HepG2 (cell line): ENCODE data around the gene ANXA9. TPM values are rescaled to one million over a fixed set of nuclear protein-coding genes. Genes with fewer than 3 reads are reported as not detected.

Experiments
- AKNA ChIP-seq: sonication (generic); formaldehyde crosslinking; IDR thresholded peaks from 2 replicates; pipeline ENCODE4 v1.4.0; 2020; ENCODE audit warnings: missing genetic modification reagents, borderline replicate concordance
- ATAD3A ChIP-seq: sonication (generic); formaldehyde crosslinking; IDR thresholded peaks from 2 replicates; pipeline ENCODE4 v1.4.0; 2020; ENCODE audit warnings: missing genetic modification reagents
- ETV6 ChIP-seq: sonication (generic); formaldehyde crosslinking; conservative IDR thresholded peaks from 2 replicates; pipeline ENCODE4 v1.4.0; 2020; ENCODE audit warnings: missing genetic modification reagents
- FOSL2 ChIP-seq: sonication (generic); formaldehyde crosslinking; IDR thresholded peaks from 2 replicates; pipeline ENCODE4 v1.4.0; 2020; ENCODE audit warnings: missing genetic modification reagents
- FOXA1 ChIP-seq, 2 experiments: fragments of 450-650 bp in 1 of 2; sonication (generic) in 1 of 2; formaldehyde crosslinking in 1 of 2; IDR thresholded peaks; 2 replicates each; pipeline versions ENCODE4 v1.4.0 to v1.6.1; 2016 to 2020; ENCODE audit warnings: missing genetic modification reagents in 1 of 2
- POGZ ChIP-seq: sonication (generic); formaldehyde crosslinking; IDR thresholded peaks from 2 replicates; pipeline ENCODE4 v1.4.0; 2020; ENCODE audit warnings: mild to moderate bottlenecking, missing genetic modification reagents
- SIN3B ChIP-seq: fragments of 150-350 bp; IDR thresholded peaks from 2 replicates; pipeline ENCODE4 v1.6.1; 2014; ENCODE audit warnings: low read length
- SOX6 ChIP-seq, 2 experiments: fragments of 450-650 bp in 1 of 2; sonication (generic) in 1 of 2; formaldehyde crosslinking in 1 of 2; IDR thresholded peaks; 2 replicates each; pipeline versions ENCODE4 v1.4.0 to v1.6.1; 2017 to 2020; ENCODE audit warnings: antibody characterized with exemption in 1 of 2, mild to moderate bottlenecking in 1 of 2, missing genetic modification reagents in 1 of 2
- TSC22D2 ChIP-seq: sonication (generic); formaldehyde crosslinking; IDR thresholded peaks from 2 replicates; pipeline ENCODE4 v1.5.1; 2020; ENCODE audit warnings: missing genetic modification reagents, mild to moderate bottlenecking, borderline replicate concordance
- ZBTB20 ChIP-seq: sonication (generic); formaldehyde crosslinking; IDR thresholded peaks from 2 replicates; pipeline ENCODE4 v1.8.1; 2023; ENCODE audit warnings: missing genetic modification reagents, low read depth, mild to moderate bottlenecking, borderline replicate concordance
- ZFP36L1 ChIP-seq: sonication (generic); formaldehyde crosslinking; IDR thresholded peaks from 2 replicates; pipeline ENCODE4 v1.8.0; 2022; ENCODE audit warnings: mild to moderate bottlenecking, missing genetic modification reagents, moderate library complexity
- ZKSCAN8 ChIP-seq: IDR thresholded peaks from 2 replicates; pipeline ENCODE4 v1.6.1; 2016; ENCODE audit warnings: borderline replicate concordance, missing genetic modification reagents, missing compliant biosample characterization
- ZNF33B ChIP-seq: sonication (generic); formaldehyde crosslinking; IDR thresholded peaks from 2 replicates; pipeline ENCODE4 v1.5.1; 2020; ENCODE audit warnings: mild to moderate bottlenecking, missing genetic modification reagents
- ZNF605 ChIP-seq: sonication (generic); formaldehyde crosslinking; IDR thresholded peaks from 2 replicates; pipeline ENCODE4 v1.8.0; 2022; ENCODE audit warnings: mild to moderate bottlenecking, missing genetic modification reagents
- ZNF674 ChIP-seq: sonication (generic); formaldehyde crosslinking; IDR thresholded peaks from 2 replicates; pipeline ENCODE4 v1.5.0; 2020; ENCODE audit warnings: low read depth, mild to moderate bottlenecking, missing genetic modification reagents
- ZNF781 ChIP-seq: sonication (generic); formaldehyde crosslinking; IDR thresholded peaks from 2 replicates; pipeline ENCODE4 v1.5.1; 2020; ENCODE audit warnings: borderline replicate concordance, mild to moderate bottlenecking, missing genetic modification reagents; ENCODE audit errors: not compliant biosample characterization
- polyA plus RNA-seq, 8 experiments: library from polyadenylated mRNA; depleted of rRNA in 3 of 8; stranded (reverse) in 7 of 8; unstranded in 1 of 8; fragments of >200 nt; fragmentation: Illumina TruSeq in 4 of 8; extraction: Trizol in 4 of 8; gene quantifications; 2 replicates each; pipeline versions ENCODE4 v1.2.1 to v1.2.3, GENCODE V29; 2011 to 2016; ENCODE audit warnings: low read depth in 4 of 8, missing spikeins in 1 of 8, mixed read lengths in 1 of 8; ENCODE audit not compliant: insufficient read depth in 1 of 8
- total RNA-seq, 5 experiments: library from RNA; depleted of rRNA; stranded (reverse); fragments of >200 nt; fragmentation: Illumina TruSeq; extraction: Trizol; gene quantifications; 2 replicates each; pipeline ENCODE4 v1.2.3, GENCODE V29; 2016; ENCODE audit warnings: low read depth in 1 of 5
- TF ChIP-seq, protein P1 (sequence below): sonication (generic); formaldehyde crosslinking; IDR thresholded peaks from 2 replicates; pipeline ENCODE4 v1.4.0; 2020; ENCODE audit warnings: missing genetic modification reagents
- TF ChIP-seq, protein P2 (sequence below): sonication (generic); formaldehyde crosslinking; IDR thresholded peaks from 2 replicates; pipeline ENCODE4 v1.5.1; 2020; ENCODE audit warnings: mild to moderate bottlenecking, missing genetic modification reagents, moderate library complexity

The ANXA9 gene
- total and polyA plus RNA-seq, 2 of the 13 experiments (the other 11 are each of a cell fraction or from before 2014, with no cell fraction given): 13.3 to 23.9 TPM

DNA sequence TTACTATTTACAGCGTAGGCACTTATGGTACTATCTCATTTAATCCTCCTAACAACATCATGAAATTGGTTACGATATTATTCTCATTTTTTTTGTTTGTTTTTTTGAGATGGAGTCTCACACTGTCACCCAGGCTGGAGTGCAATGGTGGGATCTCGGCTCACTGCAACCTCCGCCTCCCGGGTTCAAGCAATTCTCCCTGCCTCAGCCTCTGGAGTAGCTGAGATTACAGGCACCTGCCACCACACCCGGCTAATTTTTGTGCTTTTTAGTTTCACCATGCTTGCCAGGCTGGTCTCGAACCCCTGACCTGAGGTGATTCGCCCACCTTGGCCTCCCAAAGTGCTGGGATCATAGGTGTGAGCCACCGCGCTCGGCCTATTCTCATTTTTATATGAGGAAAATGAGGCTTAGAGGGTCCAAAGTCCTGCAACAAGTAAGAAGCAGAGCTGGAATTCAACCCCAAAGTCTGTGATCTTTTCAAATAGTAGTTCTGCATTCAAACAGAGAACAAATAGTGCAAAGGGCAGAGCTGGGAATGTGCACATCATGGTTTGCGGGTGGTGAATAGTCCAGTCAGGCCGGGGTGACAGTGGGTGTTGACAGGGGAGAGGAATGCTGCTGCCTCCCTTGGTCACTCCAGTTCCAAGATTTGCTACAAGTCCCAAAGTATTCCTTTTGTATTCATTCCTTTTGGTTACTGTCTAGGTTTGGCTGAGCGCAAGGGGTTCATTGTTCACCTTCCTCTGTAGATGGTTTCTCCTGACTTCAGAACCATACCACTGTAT, 30.8 kb downstream of the ANXA9 start (continued):
- TF ChIP-seq FOXA1 (IDR thresholded peaks at IDR 0.05) (0 out of 2 replicates have a peak, but pooled peaks have one; percentile 43), FOXA1 (CRISPR knock-in tag; IDR thresholded peaks at IDR 0.05) (peak; percentile 83), TSC22D2 (CRISPR knock-in tag) (no peak; the same call in 1 of the 2 replicates), ZNF781 (CRISPR knock-in tag) (peak; percentile 41), ZFP36L1 (CRISPR knock-in tag) (no peak), SOX6 (IDR thresholded peaks at IDR 0.05) (no peak), SOX6 (CRISPR knock-in tag; IDR thresholded peaks at IDR 0.05) (peak; percentile 92), ZNF674 (no peak), ZBTB20 (0 out of 2 replicates have a peak, but pooled peaks have one; percentile 23), ZKSCAN8 (CRISPR knock-in tag) (peak; percentile 54; the same call in 1 of the 2 replicates), FOSL2 (CRISPR knock-in tag) (peak; percentile 71), ZNF605 (CRISPR knock-in tag) (peak; percentile 61; the same call in 1 of the 2 replicates), ETV6 (CRISPR knock-in tag) (no peak), POGZ (CRISPR knock-in tag) (peak; percentile 65), ZNF33B (CRISPR knock-in tag) (no peak), AKNA (CRISPR knock-in tag) (no peak), SIN3B (no peak), ATAD3A (CRISPR knock-in tag) (no peak)
- TF ChIP-seq, protein P1, sequence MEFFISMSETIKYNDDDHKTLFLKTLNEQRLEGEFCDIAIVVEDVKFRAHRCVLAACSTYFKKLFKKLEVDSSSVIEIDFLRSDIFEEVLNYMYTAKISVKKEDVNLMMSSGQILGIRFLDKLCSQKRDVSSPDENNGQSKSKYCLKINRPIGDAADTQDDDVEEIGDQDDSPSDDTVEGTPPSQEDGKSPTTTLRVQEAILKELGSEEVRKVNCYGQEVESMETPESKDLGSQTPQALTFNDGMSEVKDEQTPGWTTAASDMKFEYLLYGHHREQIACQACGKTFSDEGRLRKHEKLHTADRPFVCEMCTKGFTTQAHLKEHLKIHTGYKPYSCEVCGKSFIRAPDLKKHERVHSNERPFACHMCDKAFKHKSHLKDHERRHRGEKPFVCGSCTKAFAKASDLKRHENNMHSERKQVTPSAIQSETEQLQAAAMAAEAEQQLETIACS: no peak
- TF ChIP-seq, protein P2, sequence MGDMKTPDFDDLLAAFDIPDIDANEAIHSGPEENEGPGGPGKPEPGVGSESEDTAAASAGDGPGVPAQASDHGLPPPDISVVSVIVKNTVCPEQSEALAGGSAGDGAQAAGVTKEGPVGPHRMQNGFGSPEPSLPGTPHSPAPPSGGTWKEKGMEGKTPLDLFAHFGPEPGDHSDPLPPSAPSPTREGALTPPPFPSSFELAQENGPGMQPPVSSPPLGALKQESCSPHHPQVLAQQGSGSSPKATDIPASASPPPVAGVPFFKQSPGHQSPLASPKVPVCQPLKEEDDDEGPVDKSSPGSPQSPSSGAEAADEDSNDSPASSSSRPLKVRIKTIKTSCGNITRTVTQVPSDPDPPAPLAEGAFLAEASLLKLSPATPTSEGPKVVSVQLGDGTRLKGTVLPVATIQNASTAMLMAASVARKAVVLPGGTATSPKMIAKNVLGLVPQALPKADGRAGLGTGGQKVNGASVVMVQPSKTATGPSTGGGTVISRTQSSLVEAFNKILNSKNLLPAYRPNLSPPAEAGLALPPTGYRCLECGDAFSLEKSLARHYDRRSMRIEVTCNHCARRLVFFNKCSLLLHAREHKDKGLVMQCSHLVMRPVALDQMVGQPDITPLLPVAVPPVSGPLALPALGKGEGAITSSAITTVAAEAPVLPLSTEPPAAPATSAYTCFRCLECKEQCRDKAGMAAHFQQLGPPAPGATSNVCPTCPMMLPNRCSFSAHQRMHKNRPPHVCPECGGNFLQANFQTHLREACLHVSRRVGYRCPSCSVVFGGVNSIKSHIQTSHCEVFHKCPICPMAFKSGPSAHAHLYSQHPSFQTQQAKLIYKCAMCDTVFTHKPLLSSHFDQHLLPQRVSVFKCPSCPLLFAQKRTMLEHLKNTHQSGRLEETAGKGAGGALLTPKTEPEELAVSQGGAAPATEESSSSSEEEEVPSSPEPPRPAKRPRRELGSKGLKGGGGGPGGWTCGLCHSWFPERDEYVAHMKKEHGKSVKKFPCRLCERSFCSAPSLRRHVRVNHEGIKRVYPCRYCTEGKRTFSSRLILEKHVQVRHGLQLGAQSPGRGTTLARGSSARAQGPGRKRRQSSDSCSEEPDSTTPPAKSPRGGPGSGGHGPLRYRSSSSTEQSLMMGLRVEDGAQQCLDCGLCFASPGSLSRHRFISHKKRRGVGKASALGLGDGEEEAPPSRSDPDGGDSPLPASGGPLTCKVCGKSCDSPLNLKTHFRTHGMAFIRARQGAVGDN: peak; percentile 62
